ENCODE data around the gene ETFB.

Gene ETFB

GRCh38 chr19:51372649-51373504, 6.7 kb upstream of the ETFB start, which contains the start of gene NKG7:
NKG7 (minus strand) TSS chr19:51372654; CDS start chr19:51372535, 119 bp downstream.
- DNase-seq = no peak

- DNase-seq = no peak
Measured at GRCh38 chr19:51372021-51372648, 5.9 kb upstream of the ETFB start.

- DNase-seq = no peak
Measured at GRCh38 chr19:51371186-51371690, 5.0 kb upstream of the ETFB start.

GRCh38 chr19:51370230-51370629, 4.0 kb upstream of the ETFB start:
- DNase-seq = no peak

GRCh38 chr19:51368366-51369282, 2.4 kb upstream of the ETFB start, which contains the start of gene CLDND2:
CLDND2 (minus strand) TSS chr19:51369003; CDS start chr19:51368577, 426 bp downstream.
- no peak for DNase-seq

- DNase-seq = peak; percentile 99
Measured at GRCh38 chr19:51367565-51368365, 1.6 kb upstream of the ETFB start.

- no peak for DNase-seq
Measured at GRCh38 chr19:51367255-51367564, 1.0 kb upstream of the ETFB start.

GRCh38 chr19:51366389-51367254, 434 bp upstream of the ETFB start:
- DNase-seq = peak; percentile 99

GRCh38 chr19:51365211-51365964, 800 bp downstream of the ETFB start:
- DNase-seq = no peak

- DNase-seq = no peak
Measured at GRCh38 chr19:51364200-51365106, 1.7 kb downstream of the ETFB start.

- DNase-seq = no peak
Measured at GRCh38 chr19:51361239-51361638, 4.9 kb downstream of the ETFB start.

GRCh38 chr19:51359294-51359693, 6.9 kb downstream of the ETFB start:
- no peak for DNase-seq

- DNase-seq = no peak
Measured at GRCh38 chr19:51357952-51358351, 8.2 kb downstream of the ETFB start.

GRCh38 chr19:51356159-51356801, 9.9 kb downstream of the ETFB start:
- no peak for DNase-seq

GRCh38 chr19:51354742-51355148, 11.4 kb downstream of the ETFB start:
- peak; percentile 3 for DNase-seq

GRCh38 chr19:51354103-51354741, 12.0 kb downstream of the ETFB start:
- no peak for DNase-seq

- no peak for DNase-seq
Measured at GRCh38 chr19:51352783-51353360, 13.3 kb downstream of the ETFB start.
